Nephron progenitor cell (in vitro differentiated cells): Measurements from ENCODE around the gene GCM1.

Experiments used
- DNase-seq: peaks from one replicate; pipeline ENCODE4 v3.0.0; 2021
- H3K27ac Mint-ChIP-seq: 2 replicates; pipeline ENCODE4 v1.8.0; 2021; ENCODE audit warnings: mild to moderate bottlenecking, moderate library complexity, mixed read lengths
- H3K27me3 Mint-ChIP-seq: 2 replicates; pipeline ENCODE4 v1.8.0; 2021; ENCODE audit warnings: mild to moderate bottlenecking, low read depth, mixed read lengths; ENCODE audit not compliant: poor library complexity
- H3K36me3 Mint-ChIP-seq: 2 replicates; pipeline ENCODE4 v1.8.0; 2021; ENCODE audit warnings: low read depth, mixed read lengths
- H3K4me1 Mint-ChIP-seq: 2 replicates; pipeline ENCODE4 v1.8.0; 2021; ENCODE audit warnings: mixed read lengths
- H3K4me3 Mint-ChIP-seq: 2 replicates; pipeline ENCODE4 v1.8.0; 2021; ENCODE audit warnings: mild to moderate bottlenecking, moderate library complexity, mixed read lengths
- H3K9me3 Mint-ChIP-seq: 2 replicates; pipeline ENCODE4 v1.8.0; 2021; ENCODE audit warnings: mild to moderate bottlenecking, moderate library complexity, mixed read lengths
- TF ChIP-seq, protein P1 (sequence below): fragments of 200-600 bp; sonication (generic); IDR thresholded peaks from 2 replicates; pipeline ENCODE4 v1.5.0; 2021; ENCODE audit warnings: antibody characterized with exemption

Gene GCM1

DNA sequence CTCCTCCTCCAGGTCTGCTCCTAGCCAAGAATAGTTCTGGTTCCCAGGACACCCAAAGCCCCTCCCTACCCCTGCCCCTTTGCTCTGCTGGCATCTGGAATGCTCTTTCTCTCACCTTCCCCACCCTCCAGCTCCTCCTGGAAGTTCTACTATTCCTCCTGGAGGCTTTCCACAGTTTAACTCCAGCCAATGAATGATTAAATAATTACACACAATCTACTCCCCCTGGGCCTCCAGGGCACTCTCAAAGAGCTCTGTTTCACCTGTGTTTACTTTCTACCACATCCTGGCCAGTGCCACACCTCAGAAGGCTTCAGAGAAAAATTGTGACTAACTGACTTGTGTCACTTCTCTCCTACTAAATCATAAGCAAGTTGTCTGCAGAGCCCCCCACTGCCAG is 36.2 kb downstream of the GCM1 start:
- Mint-ChIP-seq H3K36me3 (no peaks in the 10 kb centered on the region), H3K27ac (no peak overlapping the region), H3K27me3 (peaks cover 4% of the 10 kb centered on the region), H3K4me1 (peaks cover 8% of the 10 kb centered on the region), H3K9me3 (peaks cover 8% of the 10 kb centered on the region), H3K4me3 (no peak overlapping the region)
- TF ChIP-seq, protein P1, sequence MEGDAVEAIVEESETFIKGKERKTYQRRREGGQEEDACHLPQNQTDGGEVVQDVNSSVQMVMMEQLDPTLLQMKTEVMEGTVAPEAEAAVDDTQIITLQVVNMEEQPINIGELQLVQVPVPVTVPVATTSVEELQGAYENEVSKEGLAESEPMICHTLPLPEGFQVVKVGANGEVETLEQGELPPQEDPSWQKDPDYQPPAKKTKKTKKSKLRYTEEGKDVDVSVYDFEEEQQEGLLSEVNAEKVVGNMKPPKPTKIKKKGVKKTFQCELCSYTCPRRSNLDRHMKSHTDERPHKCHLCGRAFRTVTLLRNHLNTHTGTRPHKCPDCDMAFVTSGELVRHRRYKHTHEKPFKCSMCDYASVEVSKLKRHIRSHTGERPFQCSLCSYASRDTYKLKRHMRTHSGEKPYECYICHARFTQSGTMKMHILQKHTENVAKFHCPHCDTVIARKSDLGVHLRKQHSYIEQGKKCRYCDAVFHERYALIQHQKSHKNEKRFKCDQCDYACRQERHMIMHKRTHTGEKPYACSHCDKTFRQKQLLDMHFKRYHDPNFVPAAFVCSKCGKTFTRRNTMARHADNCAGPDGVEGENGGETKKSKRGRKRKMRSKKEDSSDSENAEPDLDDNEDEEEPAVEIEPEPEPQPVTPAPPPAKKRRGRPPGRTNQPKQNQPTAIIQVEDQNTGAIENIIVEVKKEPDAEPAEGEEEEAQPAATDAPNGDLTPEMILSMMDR = no peak
- no peak for DNase-seq

GRCh38 chr6:53111865-53112264 is 36.8 kb downstream of the GCM1 start:
- no peak overlapping the region for H3K27ac Mint-ChIP-seq
- peaks cover 8% of the 10 kb centered on the region for H3K9me3 Mint-ChIP-seq

GRCh38 chr6:53109612-53110011 is 39.0 kb downstream of the GCM1 start:
- H3K27ac Mint-ChIP-seq = no peak overlapping the region
- H3K4me1 Mint-ChIP-seq = peaks cover 19% of the 10 kb centered on the region
- H3K36me3 Mint-ChIP-seq = no peaks in the 10 kb centered on the region
- H3K9me3 Mint-ChIP-seq = no peaks in the 10 kb centered on the region
- TF ChIP-seq, protein P1 = no peak
- no peak overlapping the region for H3K4me3 Mint-ChIP-seq
- H3K27me3 Mint-ChIP-seq = no peaks in the 10 kb centered on the region
- DNase-seq = no peak

More at GRCh38 chr6:53111865-53112264, 36.8 kb downstream of the GCM1 start:
- Mint-ChIP-seq H3K4me1 (peaks cover 8% of the 10 kb centered on the region), H3K36me3 (no peaks in the 10 kb centered on the region), H3K27me3 (peaks cover 4% of the 10 kb centered on the region), H3K4me3 (no peak overlapping the region)
- TF ChIP-seq, protein P1 = no peak
- DNase-seq = no peak

GRCh38 chr6:53107091-53107490 is 41.5 kb downstream of the GCM1 start:
- Mint-ChIP-seq H3K4me3 (no peak overlapping the region), H3K27ac (peak overlapping the region; percentile 55), H3K4me1 (peaks cover 14% of the 10 kb centered on the region), H3K9me3 (no peaks in the 10 kb centered on the region), H3K36me3 (no peaks in the 10 kb centered on the region), H3K27me3 (no peaks in the 10 kb centered on the region)
- DNase-seq = no peak
- TF ChIP-seq, protein P1 = no peak

GRCh38 chr6:53104916-53105315 is 43.7 kb downstream of the GCM1 start:
- DNase-seq = no peak
- Mint-ChIP-seq H3K36me3 (peaks cover 13% of the 10 kb centered on the region), H3K4me3 (no peak overlapping the region), H3K4me1 (peaks cover 14% of the 10 kb centered on the region), H3K9me3 (no peaks in the 10 kb centered on the region), H3K27me3 (no peaks in the 10 kb centered on the region), H3K27ac (no peak overlapping the region)
- TF ChIP-seq, protein P1 = no peak

DNA sequence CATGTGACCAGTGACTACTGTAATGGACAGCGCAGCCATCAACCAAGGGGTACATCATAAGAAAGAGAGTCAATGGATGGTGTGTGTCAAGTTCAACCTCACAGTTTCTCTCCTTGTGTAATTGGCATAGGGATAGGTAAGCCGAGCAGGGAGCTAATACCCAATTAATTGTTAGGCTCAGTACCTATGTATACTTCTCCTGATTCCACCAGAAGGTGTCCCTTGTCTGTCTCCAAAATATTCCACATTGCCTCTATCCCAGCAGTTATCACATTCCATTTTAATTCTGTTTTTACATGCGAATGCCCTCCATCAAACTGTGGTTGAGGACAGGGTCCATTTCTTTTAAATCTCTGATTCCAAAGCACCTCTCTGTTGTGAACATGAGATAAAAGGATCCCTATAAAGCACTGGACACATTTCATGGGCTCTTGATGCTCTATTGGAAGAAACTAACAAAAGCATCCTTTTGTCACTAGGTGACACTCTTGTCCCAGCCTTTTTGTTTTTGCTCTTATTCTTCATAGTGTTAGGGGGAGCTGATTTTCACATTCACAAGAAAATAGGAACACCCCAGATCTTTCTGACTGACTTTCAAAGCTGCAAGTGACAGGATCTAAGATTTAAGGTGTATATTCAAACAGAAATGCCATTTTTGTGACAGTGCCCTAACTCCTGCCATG is 44.5 kb downstream of the GCM1 start:
- TF ChIP-seq, protein P1 = no peak
- Mint-ChIP-seq H3K4me3 (no peak overlapping the region), H3K36me3 (peaks cover 14% of the 10 kb centered on the region), H3K9me3 (no peaks in the 10 kb centered on the region), H3K4me1 (peaks cover 14% of the 10 kb centered on the region), H3K27ac (no peak overlapping the region), H3K27me3 (no peaks in the 10 kb centered on the region)
- no peak for DNase-seq
